HG02884 (cell line): ENCODE measurements around the gene FHIT.

Source experiments
- ATAC-seq: cut with Tn5 transposase; IDR thresholded peaks from one replicate; pipeline ENCODE4 v1.9.1; 2021; ENCODE audit warnings: mild to moderate bottlenecking, moderate library complexity; ENCODE audit not compliant: unreplicated experiment

The FHIT gene

DNA sequence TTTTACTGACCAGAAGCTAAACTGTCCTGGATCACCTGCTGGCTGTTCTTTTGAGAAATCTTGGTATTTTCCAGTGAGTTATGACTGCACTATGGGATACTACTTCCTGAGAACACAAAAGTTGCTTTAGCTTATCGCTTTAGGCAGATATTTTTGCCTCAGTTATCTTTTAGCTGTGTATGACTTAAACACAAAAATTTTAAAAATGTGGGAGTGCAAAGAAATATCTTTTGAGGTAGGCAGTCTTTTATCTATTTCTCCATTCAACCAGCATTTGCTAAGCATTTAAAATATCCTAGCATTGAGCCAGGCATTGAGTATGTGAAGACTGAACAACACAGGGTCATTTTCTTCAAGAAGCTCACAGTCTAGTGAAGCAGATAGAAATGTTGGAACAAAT is 981.9 kb downstream of the FHIT start:
- no peak for ATAC-seq

DNA sequence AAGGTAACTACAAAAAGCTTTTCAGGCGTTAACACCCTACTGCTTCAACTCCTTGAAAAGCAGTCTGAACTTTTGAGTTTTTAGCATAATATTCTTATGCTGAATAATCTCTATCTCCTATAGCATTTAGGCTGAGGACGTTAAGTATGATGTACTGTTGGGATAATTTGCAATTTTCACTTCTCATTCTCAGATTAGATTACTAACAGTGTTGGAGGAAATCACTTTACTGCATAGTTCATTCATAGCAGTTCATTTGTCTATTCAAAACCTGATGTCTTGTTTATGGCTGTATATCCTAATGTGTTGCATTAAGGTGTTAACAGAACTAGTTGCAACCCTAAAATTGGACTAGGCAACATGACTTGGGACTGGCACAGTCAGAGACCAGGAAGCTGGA is 983.1 kb downstream of the FHIT start:
- no peak for ATAC-seq

DNA sequence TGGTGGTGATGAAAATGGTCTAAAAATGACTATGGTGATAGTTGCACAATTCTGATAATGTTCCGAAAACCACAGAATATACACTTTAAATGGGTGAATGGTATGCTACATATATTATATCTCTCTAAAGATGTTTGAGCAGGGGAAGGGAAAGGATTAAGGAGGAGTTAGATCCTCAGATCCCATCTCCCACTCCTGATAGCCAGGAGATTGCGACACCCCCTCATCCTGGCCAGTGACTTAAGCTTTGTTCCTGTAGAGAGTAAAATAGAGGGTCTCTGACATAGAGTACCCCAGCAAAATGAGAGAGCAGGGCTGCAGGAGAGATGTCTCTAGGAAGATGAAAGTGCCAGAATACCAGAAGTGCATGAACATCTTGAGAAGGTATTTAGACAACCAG is 984.8 kb downstream of the FHIT start:
- ATAC-seq, result no peak

DNA sequence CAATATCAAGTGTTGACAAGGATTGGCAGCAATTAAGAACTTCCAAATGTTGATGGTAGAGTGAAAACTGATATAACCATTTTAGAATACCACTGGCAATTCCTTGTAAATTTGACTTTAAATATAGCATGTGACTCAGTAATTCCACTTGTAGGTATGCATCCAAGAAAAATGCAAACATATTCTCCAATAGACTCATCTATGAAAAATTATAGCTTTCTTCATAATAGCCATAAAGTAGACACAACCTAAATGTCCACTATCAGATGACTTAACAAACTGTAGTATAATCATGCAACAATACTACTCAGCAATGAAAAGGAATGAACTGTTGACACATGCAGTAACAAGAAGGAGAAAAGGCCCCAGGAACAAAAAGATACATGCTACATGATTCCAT is 988.1 kb downstream of the FHIT start:
- no peak for ATAC-seq

DNA sequence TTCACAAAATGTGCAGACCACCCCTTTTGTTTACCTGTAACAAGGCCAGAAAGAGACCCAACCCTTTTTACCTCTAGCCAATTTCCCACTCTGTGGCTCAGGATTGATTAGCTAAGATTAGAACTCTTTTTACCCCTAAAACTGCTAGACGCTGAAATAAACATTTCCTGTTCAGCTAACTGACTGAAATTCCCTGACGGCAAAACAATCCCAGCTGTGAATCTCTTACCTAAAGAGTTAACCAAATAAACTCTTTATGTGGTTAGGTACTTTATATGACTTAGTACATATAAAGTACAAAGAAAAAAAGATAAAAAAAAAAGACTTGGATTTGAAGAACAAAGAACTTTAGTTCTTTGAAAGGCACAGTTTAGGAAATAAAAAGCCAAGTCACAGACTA is 988.7 kb downstream of the FHIT start:
- no peak for ATAC-seq

DNA sequence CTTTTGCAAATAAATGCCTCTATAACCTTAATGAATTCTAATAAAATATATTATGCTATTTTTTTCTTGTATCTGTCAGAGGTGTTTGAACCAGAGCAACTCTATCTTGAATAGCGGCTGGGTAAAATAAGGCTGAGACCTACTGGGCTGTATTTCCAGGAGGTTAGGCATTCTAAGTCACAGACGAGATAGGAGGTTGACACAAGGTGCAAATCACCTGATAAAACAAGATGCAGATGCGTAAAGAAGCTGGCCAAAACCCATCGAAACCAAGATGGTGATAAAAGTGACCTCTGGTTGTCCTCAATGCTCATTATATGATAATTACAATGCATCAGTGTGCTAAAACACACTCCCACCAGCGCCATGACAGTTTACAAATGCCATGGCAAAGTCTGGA is 990.7 kb downstream of the FHIT start:
- ATAC-seq, result no peak

DNA sequence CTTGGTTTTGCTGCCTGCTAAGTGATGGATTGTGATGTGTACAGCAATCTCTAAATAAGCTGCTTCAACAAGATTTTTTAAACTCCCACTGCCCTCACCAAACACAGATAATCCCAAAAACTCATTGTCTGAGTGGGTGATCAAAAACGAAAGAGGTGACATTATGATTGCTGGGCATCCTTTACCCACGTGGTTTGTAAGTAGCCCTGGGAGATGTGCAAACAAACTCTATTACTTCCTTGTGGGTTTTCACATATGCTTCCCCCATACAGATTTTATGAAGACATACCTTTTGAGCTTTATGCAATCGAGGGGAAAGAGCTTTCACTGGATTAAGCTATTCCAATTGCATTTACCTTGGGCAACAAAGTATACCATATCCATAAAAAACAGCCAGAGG is 1000.4 kb downstream of the FHIT start:
- ATAC-seq, result no peak

DNA sequence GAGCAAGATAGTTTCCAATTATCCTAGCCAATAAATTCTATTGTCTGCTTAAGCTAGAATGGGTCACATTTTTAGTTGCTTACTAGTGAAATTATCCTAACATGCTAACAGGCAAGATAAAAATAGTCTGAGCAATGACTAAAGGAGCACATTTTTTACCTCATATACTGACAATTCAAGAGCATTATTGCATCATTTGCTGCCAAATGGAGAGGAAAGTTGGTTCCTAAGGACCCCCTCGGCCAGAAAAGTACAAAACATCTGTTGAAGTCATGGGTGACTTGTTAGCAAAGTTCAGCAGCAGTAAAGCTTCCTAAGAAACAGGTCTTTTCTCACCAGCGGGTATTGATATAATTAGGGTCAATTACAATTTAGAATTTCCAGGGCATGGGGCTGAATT is 1001.0 kb downstream of the FHIT start:
- no peak for ATAC-seq

DNA sequence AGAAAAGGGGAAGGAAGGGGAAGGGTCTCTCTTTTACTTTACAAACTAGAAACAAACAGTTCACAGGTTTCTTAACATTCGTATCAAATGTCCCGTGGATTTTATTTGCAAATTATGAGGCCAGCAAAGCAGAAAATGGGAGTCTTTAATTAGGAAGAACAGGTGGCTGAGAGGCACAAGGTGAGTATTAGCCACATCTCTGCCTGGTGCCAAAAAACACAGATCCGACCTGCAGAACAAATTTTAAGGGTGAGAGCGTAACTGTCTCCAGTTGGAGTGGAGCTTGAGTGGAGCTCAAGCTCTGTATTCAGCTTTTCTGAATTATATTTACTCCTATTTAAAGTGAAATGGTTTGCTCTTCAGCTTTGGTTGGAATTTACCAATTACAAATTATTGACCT is 1004.9 kb downstream of the FHIT start:
- no peak for ATAC-seq

DNA sequence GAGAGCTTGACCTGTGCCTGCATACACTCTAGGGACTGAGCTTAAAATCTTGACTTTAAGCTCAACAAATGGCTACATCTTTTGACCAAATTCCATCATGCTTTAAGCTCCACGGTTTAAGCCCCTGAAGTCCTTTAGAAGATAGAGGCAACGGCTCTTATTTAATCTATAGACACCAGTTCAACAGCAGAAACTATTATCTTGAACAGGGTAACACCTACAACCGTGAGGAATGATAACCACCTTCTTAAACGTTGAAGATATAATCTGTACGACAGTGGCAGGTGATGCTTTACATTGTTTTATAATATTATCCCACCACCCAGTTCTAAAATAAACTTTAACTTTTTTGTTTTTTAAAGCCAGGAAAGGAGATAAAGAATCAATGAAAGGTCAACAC is 1007.8 kb downstream of the FHIT start:
- ATAC-seq, result no peak

DNA sequence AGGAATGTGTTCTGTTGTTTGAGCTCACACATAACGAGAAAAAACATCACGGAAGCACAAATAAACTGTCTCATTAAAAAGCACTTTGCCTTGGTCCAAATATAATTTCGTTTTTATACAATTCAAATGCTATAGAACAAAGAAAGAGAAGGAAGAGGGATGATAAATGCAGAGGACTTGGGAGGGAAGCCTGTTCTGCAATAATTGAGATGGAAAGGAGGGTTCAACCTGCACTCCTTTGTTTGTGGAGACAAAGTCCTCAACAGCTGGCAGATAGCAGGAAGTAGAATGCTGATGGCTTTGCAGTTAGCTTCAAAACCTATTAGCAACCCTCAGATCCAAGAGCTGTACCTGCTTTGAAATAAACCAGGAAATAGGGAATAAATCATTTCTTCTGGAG is 1010.8 kb downstream of the FHIT start:
- no peak for ATAC-seq

DNA sequence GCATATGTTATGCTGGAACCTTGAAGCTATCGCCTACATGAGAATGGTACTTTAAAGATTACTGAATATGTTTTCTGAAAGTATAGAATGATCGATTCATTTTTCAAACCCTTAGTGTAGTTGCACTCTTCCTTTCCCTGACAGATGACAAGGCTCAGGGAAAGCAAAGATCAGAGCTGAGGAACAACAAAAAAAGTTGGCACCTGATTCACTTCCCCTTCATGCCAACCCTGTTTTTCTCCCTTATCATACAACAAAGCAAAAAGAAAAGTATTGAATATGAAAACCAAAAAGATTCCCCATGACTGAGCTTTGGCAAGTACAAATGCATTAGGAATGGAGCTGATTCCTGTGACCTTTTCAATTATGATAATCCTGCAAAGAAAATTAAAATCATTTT is 1012.7 kb downstream of the FHIT start:
- no peak for ATAC-seq

DNA sequence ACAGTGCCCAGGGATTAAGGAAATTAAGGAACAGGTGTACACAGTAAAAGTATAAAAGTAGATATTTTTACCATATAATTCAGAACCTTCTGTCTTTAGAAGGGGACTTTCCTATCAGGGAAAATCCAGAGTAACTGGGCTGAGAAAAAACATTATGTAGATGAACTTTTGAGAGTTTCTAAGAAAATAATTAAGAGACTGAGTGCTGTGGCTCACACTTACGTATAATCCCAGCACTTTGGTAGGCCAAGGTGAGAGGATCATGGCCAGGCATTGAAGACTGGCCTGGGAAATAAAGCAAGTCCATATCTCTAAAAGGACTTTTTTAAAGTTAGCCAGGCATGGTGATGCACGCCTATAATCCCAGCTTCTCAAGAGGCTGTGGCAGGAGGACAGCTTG is 1021.8 kb downstream of the FHIT start:
- no peak for ATAC-seq

DNA sequence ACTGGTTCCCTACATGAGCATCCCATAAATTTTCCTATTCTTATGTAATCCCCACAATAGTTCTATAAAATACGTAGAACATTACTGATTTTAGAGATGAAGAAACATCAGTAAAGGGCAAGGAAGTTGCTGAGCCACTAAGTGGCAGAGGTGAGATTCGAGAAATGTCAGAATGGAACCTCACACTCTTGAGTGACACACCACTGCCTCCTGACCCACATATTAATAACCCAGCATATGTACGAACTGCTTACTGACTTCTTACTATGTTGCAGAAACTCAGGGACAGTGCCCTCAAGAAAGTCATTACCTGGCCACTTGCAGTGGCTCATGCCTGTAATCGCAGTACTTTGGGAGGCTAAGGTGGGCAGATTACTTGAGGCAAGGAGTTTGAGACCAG is 1022.4 kb downstream of the FHIT start:
- ATAC-seq, result no peak

DNA sequence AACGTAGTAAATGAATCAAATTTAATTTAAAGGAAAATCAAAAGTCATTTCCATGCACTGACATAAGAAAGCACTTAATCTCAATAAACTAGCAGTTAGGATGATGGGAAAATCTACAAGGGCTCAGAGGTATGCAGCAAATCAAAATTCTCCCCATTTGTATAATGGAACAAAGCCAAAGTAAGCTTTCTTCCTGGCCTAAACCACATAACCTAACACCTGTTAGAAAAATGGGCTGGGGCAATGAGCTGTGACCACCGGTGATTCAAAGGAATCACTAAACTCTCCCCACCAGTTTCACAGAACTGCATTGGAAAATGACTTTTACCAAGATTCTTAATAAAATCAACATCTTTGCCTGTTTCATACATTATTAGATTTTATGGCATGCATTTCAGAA is 1024.3 kb downstream of the FHIT start:
- ATAC-seq, result no peak

DNA sequence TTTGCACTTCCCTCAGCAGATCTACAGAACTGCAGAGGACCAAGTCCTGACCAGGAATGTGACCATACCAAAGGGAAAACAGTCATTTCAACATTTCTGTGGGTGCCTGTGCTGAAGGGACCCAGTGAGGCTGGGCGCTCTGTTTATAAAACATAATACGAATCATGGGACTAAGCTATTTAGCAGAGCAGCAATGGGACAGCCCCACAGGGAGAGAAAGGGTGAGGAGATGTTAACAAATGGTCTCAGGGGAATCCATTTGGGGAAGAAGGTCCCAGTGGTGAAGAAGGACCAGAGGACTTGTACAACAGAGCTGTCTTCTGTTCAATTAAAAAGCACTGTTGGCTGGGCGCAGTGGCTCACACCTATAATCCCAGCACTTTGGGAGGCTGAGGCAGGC is 1025.4 kb downstream of the FHIT start:
- no peak for ATAC-seq

DNA sequence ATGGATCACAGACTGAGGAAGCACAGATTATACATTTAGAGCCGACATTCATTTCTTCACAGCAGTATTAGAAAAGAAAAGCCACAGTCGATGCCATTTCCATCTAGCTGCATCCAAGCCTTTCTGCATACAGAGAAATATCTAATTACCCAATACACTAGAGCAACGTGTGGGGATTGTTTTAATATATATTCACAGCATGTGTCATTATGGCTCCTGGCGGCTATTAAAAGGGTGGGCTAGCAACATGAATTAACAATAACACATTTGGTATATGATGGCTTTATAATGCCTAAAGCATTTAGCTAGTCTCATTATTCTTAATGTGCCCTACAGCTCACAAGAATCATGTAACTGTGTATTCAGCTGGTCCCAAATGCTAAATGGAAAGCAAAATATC is 1030.5 kb downstream of the FHIT start:
- no peak for ATAC-seq

DNA sequence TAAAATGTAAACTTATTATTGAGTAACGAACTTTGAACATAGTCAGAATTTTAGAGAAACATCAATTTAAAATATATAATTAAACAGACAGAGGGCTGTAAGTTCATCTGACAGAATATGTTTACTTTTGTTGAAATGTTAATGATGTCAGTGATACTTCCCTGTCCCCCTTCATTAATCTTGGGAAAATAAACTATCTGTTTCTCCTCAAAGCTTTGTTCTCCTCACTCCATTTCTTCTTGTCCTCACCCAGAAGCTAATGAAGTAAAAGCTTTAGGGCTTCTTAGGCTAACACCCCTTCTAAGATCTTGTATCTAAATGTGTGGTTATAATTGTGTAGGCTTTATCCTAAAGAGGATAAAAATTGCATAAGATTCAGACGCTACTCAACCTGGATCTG is 1031.8 kb downstream of the FHIT start:
- no peak for ATAC-seq

DNA sequence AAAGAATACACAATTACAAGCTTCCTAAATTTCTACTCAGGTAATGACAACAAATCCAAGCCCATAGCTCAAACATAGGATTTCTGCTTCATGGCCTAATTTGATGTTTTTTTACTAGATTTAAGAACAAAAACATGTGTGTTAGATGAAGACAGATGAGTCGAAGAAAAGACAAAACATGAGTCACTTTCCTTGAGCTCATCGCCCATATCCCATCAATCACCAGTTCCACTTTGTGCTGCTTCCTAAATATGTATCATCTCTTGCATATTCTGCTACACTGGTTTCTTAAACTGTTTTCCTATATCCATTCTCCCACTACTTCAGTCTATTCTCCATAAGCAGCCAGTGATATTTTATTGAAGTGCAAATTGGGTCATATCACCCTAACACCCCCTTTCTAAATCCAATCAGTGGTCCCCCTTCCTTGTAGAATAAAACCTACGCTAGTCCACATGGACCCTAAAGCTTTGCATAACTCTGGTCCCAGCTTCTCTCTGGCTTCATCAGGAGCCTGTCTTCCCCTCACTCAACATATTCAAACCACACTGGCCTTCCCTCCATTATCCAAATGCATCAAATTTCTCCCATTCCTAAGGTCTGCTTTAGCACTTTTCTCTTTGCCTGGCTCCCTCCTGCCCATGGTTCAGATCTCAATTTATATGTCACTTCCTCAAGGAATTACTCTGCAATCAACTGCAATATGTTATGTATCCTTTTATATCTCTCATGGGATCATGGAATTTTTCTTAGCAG is 1033.9 kb downstream of the FHIT start:
- no peak for ATAC-seq

DNA sequence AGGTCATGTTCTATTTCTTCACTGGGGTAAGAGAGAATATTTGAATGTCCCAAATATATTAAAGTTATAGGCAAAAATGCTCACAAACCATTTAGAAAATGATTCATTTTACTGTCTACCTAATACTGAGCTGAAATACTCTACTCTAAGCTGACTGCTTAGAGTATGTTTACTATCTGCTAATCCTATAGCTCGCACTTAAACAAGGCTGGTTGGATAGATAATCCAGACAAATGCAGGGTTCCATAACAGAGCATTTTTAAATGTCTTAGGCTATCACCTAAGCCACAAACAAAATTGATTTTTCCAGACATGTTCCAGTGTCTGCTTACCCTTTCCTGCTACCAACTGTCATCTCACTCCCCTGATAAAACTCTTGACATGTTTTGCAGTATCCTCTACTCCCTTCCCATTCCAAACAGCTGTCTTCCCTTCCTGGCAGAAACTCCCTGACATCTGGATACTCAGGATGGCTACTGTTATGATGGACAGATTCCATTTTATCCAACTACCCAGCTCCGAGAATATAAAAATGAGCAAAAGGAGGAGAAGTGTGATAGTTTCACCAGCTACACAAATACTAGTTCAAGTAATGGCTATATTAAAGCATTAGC is 1034.7 kb downstream of the FHIT start:
- ATAC-seq, result no peak

DNA sequence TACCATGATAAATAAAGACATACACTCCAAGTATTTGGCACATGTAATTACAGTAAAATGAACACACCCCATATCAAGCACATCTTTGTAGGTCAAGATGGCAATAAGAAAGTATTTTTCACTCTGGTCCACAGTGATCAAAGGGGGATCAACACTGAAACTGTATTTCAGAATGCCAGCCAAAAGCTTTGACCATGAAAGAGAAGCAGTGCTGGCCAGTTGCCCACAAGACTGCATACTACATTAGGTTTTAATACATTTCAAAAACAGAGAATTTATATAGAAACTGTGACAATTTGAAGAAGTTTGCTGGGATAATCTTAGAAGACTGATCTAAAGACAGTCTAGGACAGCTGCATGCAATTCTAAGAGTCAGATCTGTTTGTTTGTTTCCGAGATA is 1035.3 kb downstream of the FHIT start:
- no peak for ATAC-seq

DNA sequence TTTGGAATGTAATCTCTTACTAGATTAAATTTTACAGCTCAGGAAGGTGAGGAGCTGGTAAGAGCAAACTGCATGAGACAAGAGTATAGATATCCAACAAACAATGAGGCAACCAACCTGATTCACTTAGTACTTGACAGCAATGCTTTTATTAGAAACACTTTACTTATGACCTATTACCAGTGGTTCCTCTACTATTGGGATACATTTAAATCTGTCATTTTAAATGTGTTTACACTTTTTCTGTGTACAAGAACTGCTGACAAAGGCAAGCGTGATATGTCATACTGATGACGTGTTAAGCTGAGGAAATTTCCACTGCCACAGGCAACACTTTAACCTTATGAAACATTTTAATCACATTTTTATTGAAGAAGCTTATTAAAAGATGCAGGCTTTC is 1043.3 kb downstream of the FHIT start:
- ATAC-seq, result no peak

DNA sequence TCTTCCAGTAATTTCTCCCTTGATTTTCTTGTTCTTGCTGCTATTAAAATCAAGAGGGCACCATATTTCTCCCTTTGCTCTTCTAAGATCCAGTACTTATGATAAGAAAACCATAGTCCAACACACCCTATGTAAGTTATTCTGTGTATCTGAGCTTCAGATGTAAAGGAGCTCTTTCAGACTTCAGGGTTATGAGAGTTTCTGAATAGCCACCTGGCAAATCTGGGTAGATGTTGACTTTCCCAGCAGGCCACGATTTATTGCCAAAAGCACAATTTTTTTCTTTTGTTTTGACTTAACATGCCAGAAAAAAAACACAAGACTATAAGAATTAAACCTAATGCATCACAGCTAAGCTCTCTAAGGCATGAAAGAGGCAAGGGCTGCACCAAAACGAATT is 1045.0 kb downstream of the FHIT start:
- no peak for ATAC-seq
